ENCODE measurements around the gene CAMK2D.
"Not testable (repeated sequence)": the region's sequence is repeated elsewhere in the genome, so short reads cannot be mapped to it uniquely, and the experiment has no call there.

- not testable (repeated sequence) for TF ChIP-seq EZH2phosphoT487 (IDR thresholded peaks at IDR 0.05; ENCODE audit: borderline replicate concordance, low read depth, low read length); CTCF (conservative IDR thresholded peaks at IDR 0.05; ENCODE audit: low read length)
Observed at GRCh38 chr4:113705097-113705496, 56.4 kb downstream of the CAMK2D start.

Measured in OCI-LY7 (cell line).